WTC11 (cell line): ENCODE results near the gene ARHGAP26.

Experiments used
- ZNF416 ChIP-seq: fragments of 250-450 bp; sonication (Bioruptor Pico); IDR thresholded peaks from 2 replicates; pipeline ENCODE4 v1.9.0; 2021; ENCODE audit warnings: mild to moderate bottlenecking, inconsistent platforms
- TF ChIP-seq, protein P1 (sequence below): fragments of 250-450 bp; sonication (Bioruptor Pico); IDR thresholded peaks from 2 replicates; pipeline ENCODE4 v1.9.0; 2021; ENCODE audit warnings: mild to moderate bottlenecking

GRCh38 chr5:142844866-142845265 lies 74.7 kb downstream of the ARHGAP26 start:
- TF ChIP-seq, protein P1, sequence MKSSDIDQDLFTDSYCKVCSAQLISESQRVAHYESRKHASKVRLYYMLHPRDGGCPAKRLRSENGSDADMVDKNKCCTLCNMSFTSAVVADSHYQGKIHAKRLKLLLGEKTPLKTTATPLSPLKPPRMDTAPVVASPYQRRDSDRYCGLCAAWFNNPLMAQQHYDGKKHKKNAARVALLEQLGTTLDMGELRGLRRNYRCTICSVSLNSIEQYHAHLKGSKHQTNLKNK (CRISPR knock-in tag) = no peak
- no peak for TF ChIP-seq ZNF416 (CRISPR knock-in tag)
